NCI-H748 treated with DMSO at 0.1 percent for 48 hours (cell line): ENCODE measurements around the gene EXOSC5.
"Not testable (repeated sequence)": the region's sequence is repeated elsewhere in the genome, so short reads cannot be mapped to it uniquely, and the experiment has no call there.

ENCODE experiments used
- DNase-seq: peaks from one replicate; lab custom pipeline; 2025; lab: John Stamatoyannopoulos, UW

Gene EXOSC5

GRCh38 chr19:41366089-41366488 lies 31.1 kb downstream of the EXOSC5 start:
- no peak for DNase-seq

DNA sequence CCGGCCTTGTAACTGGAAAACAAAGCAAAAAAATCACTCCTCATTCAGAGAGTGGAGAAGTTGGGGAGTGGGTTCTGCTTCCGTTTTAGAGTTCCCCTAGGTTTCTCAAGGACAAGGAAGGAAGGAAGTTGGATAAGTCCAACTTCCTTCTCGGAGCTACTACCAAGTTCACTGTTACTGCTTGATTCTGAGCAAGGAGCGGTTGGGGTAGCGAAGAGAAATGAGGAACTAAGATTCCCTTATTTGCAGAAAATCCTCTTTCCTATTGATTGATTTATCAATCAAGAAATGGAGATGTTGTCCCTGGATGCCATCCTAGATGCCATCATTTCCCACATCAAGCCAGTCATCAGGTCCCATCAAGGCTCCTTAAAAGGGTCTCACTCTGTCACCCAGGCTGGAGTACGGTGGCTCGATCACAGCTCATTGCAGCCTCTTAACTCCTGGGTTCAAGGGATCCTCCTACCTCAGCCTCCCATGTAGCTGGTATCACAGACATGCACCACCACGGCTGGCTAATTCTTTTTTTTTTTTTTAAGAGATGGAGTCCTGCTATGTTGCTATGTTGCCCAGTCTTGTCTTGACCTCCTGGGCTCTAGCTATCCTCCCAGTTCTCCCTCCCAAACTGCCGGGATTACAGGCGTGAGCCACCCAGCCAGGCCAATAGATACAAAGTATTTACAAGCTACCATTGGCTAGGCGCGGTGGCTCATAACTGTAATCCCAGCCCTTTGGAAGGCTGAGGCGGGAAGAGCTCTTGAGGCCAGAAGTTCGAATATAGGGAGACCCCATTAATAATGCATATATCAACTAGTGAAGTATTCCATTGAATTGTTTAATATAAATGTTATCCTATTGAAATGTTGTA lies 32.4 kb downstream of the EXOSC5 start:
- DNase-seq: no peak

DNA sequence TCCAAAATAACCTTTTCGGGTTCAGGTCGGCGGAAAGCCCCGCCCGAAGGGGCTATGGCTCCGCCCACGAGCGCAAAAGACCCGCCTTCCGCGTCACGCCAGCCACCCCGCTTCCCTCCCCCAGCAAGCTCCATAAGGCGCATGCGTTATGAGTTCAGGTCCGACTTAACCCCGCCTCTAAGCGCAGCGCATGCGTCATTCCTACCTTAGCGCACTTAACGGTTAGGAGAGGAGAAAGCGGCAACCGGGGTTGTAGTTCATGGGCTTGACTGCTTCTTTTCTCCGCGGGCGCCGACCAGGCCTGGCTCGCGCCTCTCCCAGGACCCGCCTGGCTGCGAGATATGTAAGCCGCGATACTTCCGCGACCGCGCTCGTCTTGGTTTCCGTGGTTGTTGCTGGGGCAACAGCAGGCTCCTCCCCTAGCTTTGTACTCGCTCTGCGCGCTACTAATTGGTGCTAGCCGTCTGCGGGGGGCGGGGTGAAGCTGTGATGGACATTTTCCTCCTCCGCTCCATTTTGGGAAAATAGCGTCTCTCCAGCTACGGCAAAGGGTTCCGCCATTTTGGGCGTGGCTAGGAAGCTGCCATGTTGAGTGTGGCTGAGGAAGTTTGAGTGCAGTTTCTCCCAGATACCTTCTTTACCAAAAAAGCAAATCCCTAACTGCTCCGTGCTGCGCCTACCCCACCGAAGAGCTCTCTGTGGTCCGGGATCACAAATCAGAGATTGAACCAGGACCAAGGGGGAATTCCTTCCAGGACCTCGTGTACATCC lies 33.2 kb downstream of the EXOSC5 start, which contains the start of gene B9D2:
Gene B9D2 (minus strand): TSS at position 397 of the 771 bp plus-strand sequence. CDS start 630 bp downstream, outside the sequence.
- peak; percentile 99 for DNase-seq

DNA sequence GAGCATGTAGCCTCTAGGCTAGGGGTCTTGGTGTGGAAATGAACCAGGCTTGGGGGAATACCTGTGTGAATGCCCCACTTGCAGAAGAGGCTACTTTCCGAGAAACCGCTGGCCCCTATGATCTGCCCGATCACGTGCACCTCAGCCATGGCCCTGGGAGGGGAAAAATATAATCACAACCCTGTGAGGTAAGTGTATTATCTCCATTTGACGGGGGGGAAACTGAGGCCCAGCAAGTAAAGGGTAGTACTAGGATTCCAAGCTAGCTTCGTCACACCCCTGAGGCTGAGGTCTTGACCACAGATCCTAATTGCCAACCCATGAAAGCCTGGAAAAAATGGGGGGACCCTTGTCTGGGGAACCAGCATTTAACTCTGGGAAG lies 33.8 kb downstream of the EXOSC5 start:
- no peak for DNase-seq

DNA sequence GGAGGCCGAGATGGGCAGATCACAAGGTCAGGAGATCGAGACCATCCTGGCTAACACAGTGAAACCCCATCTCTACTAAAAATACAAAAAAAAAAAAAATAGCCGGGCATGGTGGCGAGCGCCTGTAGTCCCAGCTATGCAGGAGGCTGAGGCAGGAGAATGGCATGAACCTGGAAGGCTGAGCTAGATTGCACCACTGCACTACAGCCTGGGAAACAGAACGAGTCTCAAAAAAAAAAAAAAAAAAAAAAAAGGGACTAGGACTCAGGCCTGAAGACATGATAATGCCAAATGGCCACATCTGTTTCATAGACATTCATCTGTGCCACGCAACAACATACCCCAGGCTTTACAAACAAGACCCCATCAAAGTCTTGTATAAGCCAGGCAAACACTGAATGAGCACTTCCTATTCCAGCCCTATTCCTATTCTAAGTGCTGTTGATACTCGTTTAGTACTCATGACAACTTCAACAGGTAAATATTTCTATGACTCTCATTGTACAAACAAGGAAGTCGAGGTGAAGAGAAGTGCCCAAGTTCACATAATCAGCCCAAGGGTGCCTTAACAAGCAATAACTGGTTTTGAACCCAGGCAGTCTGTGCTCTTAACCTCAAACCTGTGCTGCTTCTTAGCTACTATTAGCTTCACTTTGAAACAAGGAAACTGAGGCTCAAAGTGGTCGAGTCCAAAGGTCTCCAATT lies 34.9 kb downstream of the EXOSC5 start:
- DNase-seq: no peak

DNA sequence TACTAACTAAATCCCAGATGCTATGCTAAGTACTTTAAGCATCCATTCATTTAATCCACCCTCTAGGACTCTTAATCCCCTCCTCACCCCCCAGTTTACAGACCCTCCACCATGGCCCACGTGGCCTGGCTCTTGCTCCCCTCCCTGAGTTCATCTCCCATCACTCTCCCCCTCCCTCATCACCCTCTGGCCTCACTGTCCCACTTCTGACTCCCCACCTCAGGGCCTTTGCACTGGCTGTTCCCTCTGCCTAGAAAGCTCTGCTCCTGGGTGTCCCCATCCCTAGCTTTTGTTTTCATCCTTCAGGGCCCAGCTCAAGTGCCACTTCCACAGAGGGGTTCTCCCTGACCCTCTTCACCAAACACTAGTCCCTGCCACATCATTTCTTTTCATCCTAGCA lies 37.4 kb downstream of the EXOSC5 start:
- DNase-seq: no peak

DNA sequence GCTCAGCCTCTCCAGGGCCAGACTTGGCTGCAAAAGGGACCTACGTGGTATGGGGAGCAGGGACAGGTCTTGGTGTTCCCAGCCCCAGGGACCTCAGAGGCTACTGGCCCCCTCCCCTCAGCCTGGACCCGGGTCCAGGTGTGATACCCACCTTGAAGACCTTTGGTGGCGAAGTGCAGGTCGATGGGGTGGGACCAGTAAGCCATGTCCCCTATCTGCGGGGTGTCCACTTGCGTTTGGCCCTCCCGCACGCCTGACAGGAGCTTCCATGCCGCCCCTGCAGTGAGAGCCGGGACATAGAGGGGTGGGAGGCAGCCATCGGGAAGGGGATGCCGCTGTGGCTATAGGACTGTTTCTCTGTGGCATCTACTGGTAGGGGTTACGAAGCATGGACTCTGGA lies 39.4 kb downstream of the EXOSC5 start:
- DNase-seq: no peak

DNA sequence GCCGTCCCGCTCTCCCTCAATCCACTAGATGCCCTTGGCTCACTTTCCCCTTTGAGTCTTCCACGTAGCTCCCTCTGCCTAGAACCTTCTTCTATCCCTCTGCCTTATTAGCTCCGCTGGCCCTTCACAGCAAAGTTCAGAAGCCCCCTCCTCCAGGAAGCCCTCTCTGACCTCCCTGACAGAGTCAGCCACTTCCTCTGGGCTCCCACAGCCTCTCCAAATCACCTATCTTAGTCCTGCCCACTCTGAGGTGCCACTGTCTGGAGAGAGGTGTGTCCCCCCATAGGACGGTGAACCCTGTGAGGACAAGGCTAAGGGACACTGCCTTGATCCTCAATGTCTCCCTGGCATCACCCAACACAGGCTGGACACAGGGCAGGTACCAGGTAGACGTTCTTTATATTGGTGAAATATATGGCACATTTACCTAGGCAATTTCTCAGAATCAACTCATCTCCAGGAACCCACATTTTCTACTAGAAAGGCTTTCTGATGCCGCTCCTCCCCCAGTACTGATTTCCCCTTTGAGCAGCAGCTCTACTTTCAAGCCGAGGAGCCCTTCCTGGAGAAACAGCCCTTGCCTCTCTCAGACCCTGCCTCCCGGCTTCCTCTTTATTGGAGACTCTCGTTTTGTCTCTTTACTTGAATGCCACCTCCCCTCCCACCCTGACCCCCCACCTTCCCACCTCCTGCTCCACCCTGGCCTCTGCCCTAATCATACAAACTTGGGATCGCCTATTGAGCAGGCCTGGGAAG lies 40.0 kb downstream of the EXOSC5 start:
- DNase-seq: no peak

DNA sequence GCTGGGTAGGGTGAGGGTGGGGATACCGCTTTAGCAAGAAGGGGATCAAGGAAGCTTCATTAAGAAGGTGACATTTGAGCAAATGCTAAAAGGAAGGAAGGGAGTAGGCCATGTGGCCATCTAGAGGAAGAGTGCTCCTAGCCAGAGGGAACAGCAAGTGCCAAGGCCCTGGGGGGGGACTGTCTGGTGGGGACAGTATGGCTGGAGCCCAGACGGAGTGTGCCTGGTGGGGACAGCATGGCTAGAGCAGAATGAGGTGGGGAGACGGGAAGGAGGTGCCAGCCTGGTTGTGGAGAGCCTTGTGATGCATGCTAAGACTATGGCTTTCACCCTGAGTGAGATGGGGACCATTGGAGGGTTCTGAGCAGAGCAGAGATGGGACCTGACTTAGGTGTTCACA lies 41.4 kb downstream of the EXOSC5 start:
- no peak for DNase-seq

DNA sequence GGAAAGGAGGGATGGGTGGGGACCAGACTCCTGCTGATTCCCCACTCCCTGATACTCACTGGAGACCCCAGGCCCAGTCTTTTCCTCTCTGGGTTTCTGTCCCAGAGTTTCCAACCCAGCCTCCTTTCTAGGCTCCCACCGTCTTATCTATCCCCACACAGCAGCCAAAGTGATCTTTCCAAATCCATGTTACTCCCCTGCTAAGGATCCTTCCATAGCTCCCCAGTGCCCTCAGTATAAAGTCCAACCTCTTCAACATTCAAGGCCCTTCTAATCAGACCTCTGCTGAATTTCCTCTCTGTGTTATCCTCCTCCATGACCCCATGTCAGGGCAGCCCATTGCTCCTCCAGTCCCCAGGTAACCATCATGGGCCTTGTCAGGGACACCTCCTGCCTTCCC lies 42.1 kb downstream of the EXOSC5 start:
- DNase-seq: no peak

- DNase-seq: no peak
Measured at GRCh38 chr19:41354343-41354953, 42.7 kb downstream of the EXOSC5 start.

DNA sequence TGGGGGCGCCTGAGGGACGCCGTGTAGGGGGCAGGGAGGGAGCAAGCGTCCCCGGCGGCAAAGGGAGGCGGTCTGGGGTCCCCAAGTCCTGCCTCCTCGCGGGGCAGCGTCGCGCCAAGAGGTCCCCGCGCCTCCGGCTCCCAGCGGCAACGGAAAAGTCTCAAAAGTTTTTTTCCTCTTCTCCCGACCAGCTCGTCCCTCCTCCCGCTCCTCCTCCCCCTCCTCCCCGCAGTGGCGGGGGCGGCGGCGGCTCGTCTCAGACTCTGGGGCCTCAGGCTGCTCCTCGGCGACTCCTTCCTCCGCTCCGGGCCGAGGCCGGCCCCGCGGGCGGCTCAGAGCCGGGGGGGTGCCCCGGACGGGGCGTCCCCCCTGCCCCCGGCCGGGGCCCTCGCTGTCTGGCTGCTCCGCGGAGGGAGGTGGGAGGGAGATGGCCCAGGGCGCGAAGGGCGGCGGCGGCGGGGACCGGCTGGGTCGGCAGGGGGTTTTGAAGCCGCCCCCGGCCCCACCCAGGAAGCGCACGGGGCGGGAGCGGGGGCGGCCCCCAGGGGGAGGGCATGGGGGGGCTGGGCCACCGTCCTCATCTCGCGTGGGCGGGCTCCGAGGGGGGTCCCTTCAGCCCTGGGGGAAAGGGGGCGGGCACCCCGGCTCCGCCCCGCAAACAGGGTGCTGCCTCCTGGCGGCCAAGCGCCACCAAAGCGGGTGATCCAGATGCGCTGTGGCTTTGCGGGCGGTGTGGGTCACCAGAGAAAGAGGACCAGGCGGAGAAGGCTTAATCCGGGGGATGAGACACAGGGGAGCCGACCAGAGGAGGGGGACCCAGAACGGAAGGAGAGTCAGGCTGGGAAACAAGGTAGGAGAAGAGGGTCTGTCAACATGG lies 43.5 kb downstream of the EXOSC5 start, which contains the start of gene TGFB1:
Gene TGFB1 (minus strand): TSS at position 457 of the 877 bp plus-strand sequence. CDS start 878 bp downstream, outside the sequence.
- peak; percentile 49 for DNase-seq

- peak; percentile 57 for DNase-seq
Measured at GRCh38 chr19:41352609-41353465, 44.3 kb downstream of the EXOSC5 start.

DNA sequence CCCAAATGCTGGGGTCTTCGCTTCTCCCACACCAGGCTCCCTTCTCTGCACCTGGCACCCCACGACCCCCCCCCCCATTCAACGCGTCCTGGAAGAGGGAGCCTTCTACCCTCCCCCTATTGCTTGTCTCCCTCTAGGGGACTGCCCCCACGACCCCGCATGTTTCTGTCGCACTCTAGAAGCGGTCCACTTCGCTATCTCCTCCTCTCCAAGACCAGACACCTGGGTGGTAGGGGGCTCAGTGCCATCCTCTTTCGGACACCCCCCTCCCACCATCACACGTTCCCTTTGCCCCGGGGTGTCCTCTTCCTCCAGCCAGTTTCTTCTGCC lies 44.9 kb downstream of the EXOSC5 start:
- no peak for DNase-seq

DNA sequence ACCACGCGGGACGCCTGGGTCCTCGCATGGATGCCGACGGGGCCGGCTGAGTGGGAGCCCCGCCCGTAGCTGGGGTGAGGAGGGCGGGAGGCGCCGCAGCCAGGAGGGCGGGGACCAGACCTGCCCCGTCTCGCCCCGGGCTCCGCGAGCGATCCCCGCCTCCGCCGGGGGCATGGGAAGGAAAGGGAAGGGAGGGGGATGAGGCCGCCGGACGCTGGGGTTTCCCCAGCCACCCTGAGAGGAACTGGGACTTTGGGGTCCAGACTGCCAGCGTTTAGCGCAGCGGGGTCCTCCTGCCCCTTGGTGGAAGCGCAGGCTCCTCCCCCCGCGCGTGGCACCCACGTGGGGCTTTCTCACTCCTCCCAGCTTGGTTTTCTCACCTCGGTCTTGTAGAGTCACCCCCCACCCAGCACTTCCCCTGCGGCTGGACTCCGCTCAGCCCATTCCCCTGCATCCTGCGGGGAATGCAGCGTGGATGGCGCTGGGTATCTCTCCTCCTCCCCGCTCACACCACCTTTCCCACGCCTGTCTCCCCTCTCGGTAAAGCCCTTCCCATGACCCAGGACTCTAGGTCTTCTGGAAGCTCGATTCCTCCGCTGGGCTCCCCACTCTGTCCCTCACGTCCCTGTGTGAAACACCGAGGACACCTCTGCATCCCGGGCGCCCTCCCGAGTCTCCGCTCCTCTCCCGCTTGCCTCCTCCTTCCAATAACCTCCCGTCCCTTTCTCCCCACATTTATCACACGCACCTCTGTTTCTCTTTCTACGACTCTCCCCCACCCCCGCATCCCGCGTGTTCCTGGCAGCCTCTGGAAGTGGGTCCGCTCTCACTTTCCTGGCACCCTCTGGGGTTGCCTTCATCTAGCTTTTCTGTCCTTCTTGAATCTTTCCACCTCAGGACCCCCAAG lies 45.6 kb downstream of the EXOSC5 start:
- no peak for DNase-seq

- no peak for DNase-seq
Measured at GRCh38 chr19:41350735-41351338, 46.3 kb downstream of the EXOSC5 start.

- not testable (repeated sequence) for DNase-seq
Measured at GRCh38 chr19:41346916-41347315, 50.2 kb downstream of the EXOSC5 start.

DNA sequence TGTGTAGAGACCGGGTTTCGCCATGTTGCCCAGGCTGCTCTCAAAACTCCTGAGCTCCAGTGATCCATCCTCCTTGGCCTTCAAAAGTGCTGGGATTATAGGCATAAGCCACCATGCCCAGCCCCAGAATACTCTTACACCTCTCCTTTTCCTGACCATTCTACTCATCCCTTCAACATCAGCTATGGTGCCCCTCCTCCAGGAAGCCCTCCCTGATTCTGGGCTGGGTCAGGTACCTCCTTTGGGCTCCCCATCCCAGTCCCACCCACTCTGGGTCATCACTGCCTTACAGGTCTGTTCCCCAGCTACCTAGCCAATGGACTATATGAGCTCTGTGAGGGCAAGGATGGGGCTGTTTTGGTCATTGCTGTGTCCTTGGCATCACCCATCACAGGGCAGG lies 53.0 kb downstream of the EXOSC5 start:
- no peak for DNase-seq
